ENCODE measurements around the gene ASXL2.

Gene ASXL2

GRCh38 chr2:25692737-25693445 lies 185.4 kb downstream of the ASXL2 start:
- DNase-seq (ENCODE audit: low read depth, low spot score): no peak

DNA sequence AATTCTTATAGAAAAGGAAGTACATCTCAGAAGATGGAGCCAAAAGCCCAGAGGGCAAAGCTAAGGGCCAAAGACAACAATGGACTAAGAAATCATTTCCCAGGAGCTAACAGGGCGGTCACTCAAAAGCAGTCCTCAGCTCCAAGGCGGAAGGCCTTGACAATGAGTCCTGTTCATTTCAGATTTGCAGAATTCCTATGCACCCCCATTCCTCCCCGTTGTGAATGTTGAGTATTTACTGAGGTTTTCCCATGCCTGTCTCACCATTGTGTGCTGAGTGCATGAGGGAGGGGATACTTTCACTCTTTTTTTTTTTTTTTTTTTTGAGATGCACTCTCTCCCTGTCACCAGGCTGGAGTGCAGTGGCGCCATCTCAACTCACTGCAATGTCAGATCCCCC lies 186.1 kb downstream of the ASXL2 start:
- no peak for DNase-seq (ENCODE audit: low read depth, low spot score)

DNA sequence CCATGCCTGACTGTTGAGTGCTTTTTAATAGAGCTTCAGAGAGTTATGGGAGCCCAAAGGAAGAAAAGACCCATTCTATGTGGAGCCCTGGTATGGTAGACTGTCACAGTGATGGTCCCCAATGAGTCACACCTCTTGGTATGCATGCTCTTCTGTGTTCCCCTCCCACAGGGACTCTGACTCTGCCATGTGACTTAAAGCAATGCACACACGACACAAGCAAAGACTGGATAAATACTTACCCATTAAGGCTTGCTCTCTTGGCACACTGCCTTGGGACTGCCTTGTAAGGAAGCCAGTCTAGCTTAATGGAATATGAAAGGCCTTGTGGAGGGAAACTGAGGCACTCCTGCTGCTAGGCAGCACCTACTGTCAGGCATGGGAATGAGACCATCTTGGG lies 188.2 kb downstream of the ASXL2 start:
- DNase-seq (ENCODE audit: low read depth, low spot score): no peak

GRCh38 chr2:25688236-25688635 lies 190.1 kb downstream of the ASXL2 start:
- DNase-seq (ENCODE audit: low read depth, low spot score): no peak

GRCh38 chr2:25685741-25686140 lies 192.5 kb downstream of the ASXL2 start:
- no peak for DNase-seq (ENCODE audit: low read depth, low spot score)

GRCh38 chr2:25684577-25685473 lies 193.5 kb downstream of the ASXL2 start:
- DNase-seq (ENCODE audit: low read depth, low spot score): no peak
